ENCODE data around the gene SAE1. TPM values are rescaled to one million over a fixed set of nuclear protein-coding genes. Genes with fewer than 3 reads are reported as not detected.

SAE1 gene
- total and polyA plus RNA-seq, 10 of the 15 experiments (the other 5 are each of a cell fraction or from before 2014, with no cell fraction given): 62.0 to 246 (median 148) TPM

DNA sequence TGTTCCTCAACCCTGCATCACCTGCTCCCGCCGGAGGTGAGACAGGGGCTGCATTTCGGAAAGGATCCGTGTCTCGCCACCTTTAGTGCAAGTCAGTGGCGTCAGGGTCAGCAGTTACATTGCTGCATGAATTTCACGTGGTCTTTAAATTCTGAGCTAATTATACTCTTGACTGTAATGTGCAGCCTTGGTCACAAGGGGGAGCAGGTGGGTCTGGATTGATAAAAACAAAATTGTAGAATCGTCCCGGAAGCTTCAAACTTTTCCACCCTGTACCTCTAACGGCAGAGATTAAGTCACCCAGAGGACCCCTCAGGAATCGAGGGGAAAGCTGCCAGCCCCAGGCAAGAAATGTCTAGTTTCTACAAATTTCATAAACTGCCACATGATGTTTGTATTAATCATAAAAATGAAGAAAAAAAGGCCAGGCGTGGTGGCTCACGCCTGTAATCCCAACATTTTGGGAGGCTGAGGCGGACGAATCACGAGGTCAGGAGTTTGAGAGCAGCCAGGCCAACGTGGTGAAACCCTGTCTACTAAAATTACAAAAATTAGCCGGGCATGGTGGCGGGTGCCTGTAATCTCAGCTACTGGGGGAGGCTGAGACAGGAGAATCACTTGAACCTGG is 80.2 kb downstream of the SAE1 start (continued):
- no peak for TF ChIP-seq BCL11A (IDR thresholded peaks at IDR 0.05; ENCODE audit: low read depth, low read length)
- TF ChIP-seq RB1 (IDR thresholded peaks at IDR 0.05; ENCODE audit: borderline replicate concordance): no peak
- TF ChIP-seq TAF1 (IDR thresholded peaks at IDR 0.05; ENCODE audit: borderline replicate concordance, low read depth, low read length): no peak
- TF ChIP-seq, protein P1, sequence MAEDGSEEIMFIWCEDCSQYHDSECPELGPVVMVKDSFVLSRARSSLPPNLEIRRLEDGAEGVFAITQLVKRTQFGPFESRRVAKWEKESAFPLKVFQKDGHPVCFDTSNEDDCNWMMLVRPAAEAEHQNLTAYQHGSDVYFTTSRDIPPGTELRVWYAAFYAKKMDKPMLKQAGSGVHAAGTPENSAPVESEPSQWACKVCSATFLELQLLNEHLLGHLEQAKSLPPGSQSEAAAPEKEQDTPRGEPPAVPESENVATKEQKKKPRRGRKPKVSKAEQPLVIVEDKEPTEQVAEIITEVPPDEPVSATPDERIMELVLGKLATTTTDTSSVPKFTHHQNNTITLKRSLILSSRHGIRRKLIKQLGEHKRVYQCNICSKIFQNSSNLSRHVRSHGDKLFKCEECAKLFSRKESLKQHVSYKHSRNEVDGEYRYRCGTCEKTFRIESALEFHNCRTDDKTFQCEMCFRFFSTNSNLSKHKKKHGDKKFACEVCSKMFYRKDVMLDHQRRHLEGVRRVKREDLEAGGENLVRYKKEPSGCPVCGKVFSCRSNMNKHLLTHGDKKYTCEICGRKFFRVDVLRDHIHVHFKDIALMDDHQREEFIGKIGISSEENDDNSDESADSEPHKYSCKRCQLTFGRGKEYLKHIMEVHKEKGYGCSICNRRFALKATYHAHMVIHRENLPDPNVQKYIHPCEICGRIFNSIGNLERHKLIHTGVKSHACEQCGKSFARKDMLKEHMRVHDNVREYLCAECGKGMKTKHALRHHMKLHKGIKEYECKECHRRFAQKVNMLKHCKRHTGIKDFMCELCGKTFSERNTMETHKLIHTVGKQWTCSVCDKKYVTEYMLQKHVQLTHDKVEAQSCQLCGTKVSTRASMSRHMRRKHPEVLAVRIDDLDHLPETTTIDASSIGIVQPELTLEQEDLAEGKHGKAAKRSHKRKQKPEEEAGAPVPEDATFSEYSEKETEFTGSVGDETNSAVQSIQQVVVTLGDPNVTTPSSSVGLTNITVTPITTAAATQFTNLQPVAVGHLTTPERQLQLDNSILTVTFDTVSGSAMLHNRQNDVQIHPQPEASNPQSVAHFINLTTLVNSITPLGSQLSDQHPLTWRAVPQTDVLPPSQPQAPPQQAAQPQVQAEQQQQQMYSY (CRISPR knock-in tag; IDR thresholded peaks at IDR 0.05): no peak
- peak; percentile 78 for TF ChIP-seq SMC3 (IDR thresholded peaks at IDR 0.05; ENCODE audit: borderline replicate concordance, low read length)
- TF ChIP-seq MLLT1 (IDR thresholded peaks at IDR 0.05): no peak
- no peak for TF ChIP-seq ZNF207 (IDR thresholded peaks at IDR 0.05; ENCODE audit: borderline replicate concordance)
- TF ChIP-seq IKZF1 (conservative IDR thresholded peaks at IDR 0.05): no peak
- peak; percentile 62; the same call in 1 of the 2 replicates for TF ChIP-seq SMARCA5 (IDR thresholded peaks at IDR 0.05)
- 0 out of 2 replicates have a peak, but pooled peaks have one; percentile 11 for TF ChIP-seq MTA2 (IDR thresholded peaks at IDR 0.05; ENCODE audit: low read depth)
- no peak for TF ChIP-seq MEF2B (IDR thresholded peaks at IDR 0.05; ENCODE audit: partially characterized antibody, poor library complexity, severe bottlenecking)
- TF ChIP-seq, protein P2, sequence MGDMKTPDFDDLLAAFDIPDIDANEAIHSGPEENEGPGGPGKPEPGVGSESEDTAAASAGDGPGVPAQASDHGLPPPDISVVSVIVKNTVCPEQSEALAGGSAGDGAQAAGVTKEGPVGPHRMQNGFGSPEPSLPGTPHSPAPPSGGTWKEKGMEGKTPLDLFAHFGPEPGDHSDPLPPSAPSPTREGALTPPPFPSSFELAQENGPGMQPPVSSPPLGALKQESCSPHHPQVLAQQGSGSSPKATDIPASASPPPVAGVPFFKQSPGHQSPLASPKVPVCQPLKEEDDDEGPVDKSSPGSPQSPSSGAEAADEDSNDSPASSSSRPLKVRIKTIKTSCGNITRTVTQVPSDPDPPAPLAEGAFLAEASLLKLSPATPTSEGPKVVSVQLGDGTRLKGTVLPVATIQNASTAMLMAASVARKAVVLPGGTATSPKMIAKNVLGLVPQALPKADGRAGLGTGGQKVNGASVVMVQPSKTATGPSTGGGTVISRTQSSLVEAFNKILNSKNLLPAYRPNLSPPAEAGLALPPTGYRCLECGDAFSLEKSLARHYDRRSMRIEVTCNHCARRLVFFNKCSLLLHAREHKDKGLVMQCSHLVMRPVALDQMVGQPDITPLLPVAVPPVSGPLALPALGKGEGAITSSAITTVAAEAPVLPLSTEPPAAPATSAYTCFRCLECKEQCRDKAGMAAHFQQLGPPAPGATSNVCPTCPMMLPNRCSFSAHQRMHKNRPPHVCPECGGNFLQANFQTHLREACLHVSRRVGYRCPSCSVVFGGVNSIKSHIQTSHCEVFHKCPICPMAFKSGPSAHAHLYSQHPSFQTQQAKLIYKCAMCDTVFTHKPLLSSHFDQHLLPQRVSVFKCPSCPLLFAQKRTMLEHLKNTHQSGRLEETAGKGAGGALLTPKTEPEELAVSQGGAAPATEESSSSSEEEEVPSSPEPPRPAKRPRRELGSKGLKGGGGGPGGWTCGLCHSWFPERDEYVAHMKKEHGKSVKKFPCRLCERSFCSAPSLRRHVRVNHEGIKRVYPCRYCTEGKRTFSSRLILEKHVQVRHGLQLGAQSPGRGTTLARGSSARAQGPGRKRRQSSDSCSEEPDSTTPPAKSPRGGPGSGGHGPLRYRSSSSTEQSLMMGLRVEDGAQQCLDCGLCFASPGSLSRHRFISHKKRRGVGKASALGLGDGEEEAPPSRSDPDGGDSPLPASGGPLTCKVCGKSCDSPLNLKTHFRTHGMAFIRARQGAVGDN (IDR thresholded peaks at IDR 0.05): no peak; the same call in 1 of the 2 replicates

All from GM12878 (cell line).